ENCODE results near the gene PCED1A.

Gene PCED1A

DNA sequence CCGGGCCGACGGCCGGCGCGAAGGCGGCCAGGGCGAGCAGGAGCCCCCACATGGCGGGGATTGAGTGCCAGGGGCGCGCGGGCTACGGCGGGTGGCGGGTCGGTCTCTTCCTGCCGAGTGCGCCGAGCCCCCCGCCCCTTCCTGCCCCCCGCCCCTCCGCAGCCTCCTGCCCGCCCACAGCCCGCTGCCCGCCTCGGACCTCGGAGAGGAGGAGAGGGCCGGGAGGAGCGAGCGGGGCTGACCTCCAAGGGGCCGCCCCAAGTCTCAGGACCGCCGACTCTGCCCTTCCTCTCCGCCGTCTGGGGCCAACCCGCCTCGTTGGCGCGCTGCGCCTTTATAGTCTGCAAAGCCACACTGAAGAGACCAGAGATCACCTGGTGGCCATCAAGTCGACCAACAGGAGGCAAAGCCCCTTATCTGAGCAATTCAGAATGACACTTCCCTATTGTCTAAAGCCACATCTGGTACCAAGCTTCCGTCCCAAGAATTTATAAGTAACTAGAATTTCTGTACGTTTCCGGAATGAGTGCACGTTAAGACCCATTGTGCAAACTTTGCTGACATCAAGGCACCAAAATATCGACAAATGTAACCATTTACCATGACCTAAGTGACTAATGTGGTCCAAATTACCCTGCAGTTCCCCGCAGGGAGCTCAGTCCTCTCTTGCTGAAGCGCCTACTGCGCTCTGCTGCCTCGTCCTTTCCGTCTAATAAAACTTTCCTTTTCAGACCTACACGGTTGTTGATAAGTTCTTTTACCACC lies 39.8 kb downstream of the PCED1A start, which contains the start of gene CPXM1:
TSS of gene CPXM1 (minus strand) at position 107 of the 765 bp plus-strand sequence. CDS start at position 52, 55 bp downstream.
- DNase-seq: no peak

GRCh38 chr20:2799688-2800520 lies 40.6 kb downstream of the PCED1A start:
- DNase-seq: no peak

DNA sequence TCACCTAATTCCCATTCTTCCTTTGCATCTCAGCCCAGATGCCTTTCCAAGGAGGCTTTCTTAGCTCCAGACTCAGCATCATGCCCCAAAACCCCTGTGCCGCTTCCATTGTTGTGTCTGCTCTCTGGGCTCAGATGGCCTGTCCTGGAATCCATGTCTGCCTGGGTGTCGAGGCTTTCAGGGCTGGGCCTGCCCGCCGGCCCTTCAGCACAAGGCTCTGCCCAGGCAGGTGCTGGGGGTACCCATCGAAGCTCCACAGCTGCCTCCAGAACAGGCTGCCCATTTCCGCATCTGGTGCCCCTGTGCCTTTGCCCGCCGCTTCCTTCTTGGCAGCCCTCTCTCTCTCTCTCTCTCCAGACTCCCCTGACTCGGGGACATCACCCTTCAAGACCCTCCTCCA lies 41.2 kb downstream of the PCED1A start:
- DNase-seq: no peak

- no peak for DNase-seq
These were observed 41.6 kb downstream of the PCED1A start for GRCh38 chr20:2798814-2799213.

DNA sequence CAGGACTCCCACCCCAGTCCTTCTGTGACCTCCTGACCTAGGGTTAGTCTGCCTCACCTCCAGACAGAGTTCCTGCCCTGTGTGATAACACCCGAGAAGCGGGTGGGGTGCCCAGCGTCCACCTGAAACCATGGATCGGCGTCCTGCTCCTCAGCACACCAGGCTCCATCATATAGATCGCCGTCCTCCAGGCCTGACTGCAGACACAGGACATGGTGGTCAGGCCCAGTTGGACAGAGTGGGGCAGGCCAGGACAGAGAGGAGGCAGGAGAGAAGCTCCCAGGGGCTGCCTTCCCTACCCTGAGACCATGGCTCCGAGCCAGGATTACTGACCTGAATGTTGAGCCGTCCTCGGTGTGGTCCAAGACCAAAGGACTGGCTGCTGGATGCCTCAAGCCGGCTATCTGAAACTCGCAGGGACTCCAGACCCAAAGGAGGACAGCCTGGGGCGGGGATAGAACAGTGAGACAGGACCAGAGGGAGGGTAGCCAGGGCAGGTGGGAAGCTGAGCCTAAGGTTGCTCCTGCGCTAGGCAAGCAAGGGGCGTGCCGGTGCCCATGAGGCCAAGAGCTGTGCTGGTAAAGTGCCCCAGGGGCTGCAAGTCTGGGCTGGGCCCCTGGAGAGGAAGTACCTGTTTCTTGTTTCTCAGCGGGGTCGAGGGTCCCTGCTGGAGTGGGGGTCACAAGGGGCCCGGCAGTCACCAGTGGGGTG lies 42.2 kb downstream of the PCED1A start:
- no peak for DNase-seq

- no peak for DNase-seq
These were observed 43.1 kb downstream of the PCED1A start for GRCh38 chr20:2797136-2797983.

- no peak for DNase-seq
These were observed 44.3 kb downstream of the PCED1A start for GRCh38 chr20:2796011-2796660.

DNA sequence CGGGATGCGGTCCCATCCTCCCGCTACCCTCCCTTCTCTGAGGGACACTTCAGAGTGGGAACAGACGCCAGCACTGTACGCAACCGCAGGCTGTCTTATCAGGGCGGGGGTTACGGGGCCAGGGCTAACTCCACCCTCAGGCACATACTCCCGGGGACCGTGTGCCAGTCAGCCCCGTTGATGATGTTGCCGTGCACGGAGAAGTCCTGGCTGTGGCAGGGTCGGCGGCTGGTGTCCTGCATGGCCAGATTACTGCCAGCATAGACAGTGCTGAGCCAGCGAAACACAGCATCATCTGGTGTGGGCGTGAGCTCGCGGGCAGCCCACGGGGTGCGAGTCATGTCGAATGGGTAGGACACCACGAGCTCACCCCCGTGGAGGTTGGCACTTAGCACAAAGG lies 45.0 kb downstream of the PCED1A start:
- DNase-seq: no peak

DNA sequence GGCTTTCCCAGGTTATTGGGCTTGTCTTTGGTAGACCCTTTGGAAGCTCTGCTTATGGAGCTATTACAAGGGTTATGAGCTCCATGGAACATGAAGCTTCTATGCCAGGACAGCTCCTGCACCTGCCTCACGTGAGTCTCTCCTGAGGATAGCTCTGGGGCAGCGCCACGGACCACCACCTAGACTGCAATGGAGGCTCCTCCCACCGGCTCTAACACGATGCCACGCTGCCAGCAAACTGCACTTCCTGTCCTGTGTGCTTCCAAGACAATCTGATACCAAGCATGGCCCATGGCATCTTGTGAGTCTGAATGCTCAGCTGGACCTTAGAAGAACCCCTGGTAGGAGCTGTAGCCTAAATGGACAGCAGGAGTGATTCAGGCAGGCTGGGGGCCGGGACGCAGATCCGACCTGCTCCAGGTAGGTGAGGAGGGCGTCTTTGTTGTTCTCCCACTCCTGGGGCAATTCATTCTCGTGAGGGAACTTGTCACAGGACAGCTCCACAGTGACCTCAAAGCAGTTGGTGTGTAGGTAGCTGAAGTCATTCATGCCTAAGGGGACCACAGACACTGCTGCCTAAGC lies 45.5 kb downstream of the PCED1A start:
- DNase-seq: no peak

DNA sequence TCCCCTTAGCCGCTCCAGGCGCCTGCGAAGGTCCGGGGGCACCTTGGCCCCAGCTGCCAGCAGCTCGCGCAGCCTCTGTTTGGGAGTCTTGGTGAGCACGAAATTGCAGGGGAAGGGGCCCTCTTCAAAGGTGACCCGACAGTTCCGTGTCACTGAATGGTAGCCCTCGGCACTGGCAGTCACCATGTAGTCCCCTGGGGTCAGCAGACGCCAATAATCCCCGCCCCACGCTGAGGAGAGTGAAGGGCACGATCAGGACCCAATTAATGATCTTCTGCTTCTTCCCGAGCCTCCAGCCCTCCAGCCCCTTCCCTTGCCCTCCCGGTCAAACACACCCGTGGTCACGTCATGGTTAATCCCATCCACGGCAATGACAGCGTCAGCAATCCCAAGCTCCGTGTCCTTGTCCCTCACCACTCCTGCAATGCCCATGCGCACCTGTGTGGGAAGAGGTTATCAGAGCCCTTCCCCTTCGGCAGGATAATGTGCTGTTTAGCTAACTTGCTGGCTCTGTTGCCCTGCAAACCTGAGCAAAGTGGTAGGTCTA lies 46.2 kb downstream of the PCED1A start:
- no peak for DNase-seq

- no peak for DNase-seq
These were observed 47.0 kb downstream of the PCED1A start for GRCh38 chr20:2793471-2793870.

All from NCI-H187 treated with DMSO at 0.1 percent for 48 hours (cell line).